Parathyroid adenoma (tissue), 2 donors: ENCODE measurements around the gene REG1B.

Source experiments
- H2AFZ ChIP-seq: fragments of 300-600 bp; sonication (generic); one replicate; pipeline ENCODE4 v1.7.0; 2017; ENCODE audit warnings: antibody characterized with exemption, mild to moderate bottlenecking
- H3K27ac ChIP-seq: fragments of 300-600 bp; sonication (generic); one replicate; pipeline ENCODE4 v1.7.0; 2017
- H3K27me3 ChIP-seq: fragments of 300-600 bp; sonication (generic); one replicate; pipeline ENCODE4 v1.7.0; 2017; ENCODE audit warnings: low read length; ENCODE audit not compliant: control insufficient read depth, insufficient read depth
- H3K36me3 ChIP-seq: fragments of 300-600 bp; sonication (generic); one replicate; pipeline ENCODE4 v1.7.0; 2017; ENCODE audit warnings: low read length; ENCODE audit not compliant: control insufficient read depth, insufficient read depth
- H3K4me1 ChIP-seq: fragments of 300-600 bp; sonication (generic); one replicate; pipeline ENCODE4 v1.7.0; 2017; ENCODE audit warnings: control low read depth
- H3K4me2 ChIP-seq: fragments of 300-600 bp; sonication (generic); one replicate; pipeline ENCODE4 v1.7.0; 2017; ENCODE audit warnings: low read length
- H3K4me3 ChIP-seq: fragments of 300-600 bp; sonication (generic); one replicate; pipeline ENCODE4 v1.7.0; 2017; ENCODE audit warnings: low read depth, low read length
- H3K79me2 ChIP-seq: fragments of 300-600 bp; sonication (generic); one replicate; pipeline ENCODE4 v1.7.0; 2017; ENCODE audit warnings: control low read depth
- H3K9ac ChIP-seq: fragments of 300-600 bp; sonication (generic); one replicate; pipeline ENCODE4 v1.7.0; 2017; ENCODE audit warnings: mild to moderate bottlenecking
- H3K9me3 ChIP-seq: fragments of 300-600 bp; sonication (generic); one replicate; pipeline ENCODE4 v1.7.0; 2017; ENCODE audit warnings: low read length; ENCODE audit not compliant: control insufficient read depth
- TF ChIP-seq, protein P1 (sequence below): fragments of 300-600 bp; sonication (generic); IDR thresholded peaks from one replicate; pipeline ENCODE4 v1.7.0; 2017; ENCODE audit warnings: antibody characterized with exemption, mild to moderate bottlenecking
- donor health status: primary hyperparathyroidism.

The REG1B gene, protein sequence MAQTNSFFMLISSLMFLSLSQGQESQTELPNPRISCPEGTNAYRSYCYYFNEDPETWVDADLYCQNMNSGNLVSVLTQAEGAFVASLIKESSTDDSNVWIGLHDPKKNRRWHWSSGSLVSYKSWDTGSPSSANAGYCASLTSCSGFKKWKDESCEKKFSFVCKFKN

GRCh38 chr2:79087785-79088364, at the start of gene REG1B:
REG1B (minus strand) TSS chr2:79087993; CDS start chr2:79087612, 381 bp downstream.
- Histone ChIP-seq H3K4me2 (no peak within 1 kb of the TSS), H3K4me1 (no peaks in the 10 kb centered on the region), H3K27me3 (no peaks in the 10 kb centered on the region), H3K36me3 (no peaks in the 10 kb centered on the region), H3K9me3 (no peaks in the 10 kb centered on the region), H3K79me2 (no peaks in the 10 kb centered on the region), H2AFZ (no peak within 1 kb of the TSS), H3K27ac (no peak within 1 kb of the TSS), H3K4me3 (no peak within 1 kb of the TSS), H3K9ac (no peak within 1 kb of the TSS)
- TF ChIP-seq, protein P1, sequence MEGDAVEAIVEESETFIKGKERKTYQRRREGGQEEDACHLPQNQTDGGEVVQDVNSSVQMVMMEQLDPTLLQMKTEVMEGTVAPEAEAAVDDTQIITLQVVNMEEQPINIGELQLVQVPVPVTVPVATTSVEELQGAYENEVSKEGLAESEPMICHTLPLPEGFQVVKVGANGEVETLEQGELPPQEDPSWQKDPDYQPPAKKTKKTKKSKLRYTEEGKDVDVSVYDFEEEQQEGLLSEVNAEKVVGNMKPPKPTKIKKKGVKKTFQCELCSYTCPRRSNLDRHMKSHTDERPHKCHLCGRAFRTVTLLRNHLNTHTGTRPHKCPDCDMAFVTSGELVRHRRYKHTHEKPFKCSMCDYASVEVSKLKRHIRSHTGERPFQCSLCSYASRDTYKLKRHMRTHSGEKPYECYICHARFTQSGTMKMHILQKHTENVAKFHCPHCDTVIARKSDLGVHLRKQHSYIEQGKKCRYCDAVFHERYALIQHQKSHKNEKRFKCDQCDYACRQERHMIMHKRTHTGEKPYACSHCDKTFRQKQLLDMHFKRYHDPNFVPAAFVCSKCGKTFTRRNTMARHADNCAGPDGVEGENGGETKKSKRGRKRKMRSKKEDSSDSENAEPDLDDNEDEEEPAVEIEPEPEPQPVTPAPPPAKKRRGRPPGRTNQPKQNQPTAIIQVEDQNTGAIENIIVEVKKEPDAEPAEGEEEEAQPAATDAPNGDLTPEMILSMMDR: no peak

DNA sequence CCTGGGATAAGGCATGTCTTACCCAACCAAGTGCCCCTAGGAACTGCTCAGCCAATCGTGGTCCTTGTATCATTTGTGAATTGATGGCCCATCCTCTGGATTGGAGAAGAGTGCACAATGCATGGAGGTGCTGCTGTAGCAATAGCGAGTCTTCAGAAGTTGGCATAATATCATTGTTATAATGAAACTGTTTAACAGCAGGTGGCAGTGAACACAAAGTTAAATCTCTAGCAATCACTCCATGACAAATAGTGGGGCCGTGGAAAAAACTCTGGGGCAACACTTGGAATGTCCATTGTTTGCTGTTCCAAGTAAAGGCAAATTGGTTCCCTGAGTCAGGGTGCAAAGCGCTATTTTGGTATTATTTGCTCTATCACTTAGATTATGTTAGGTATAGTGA, 43.9 kb upstream of the REG1B start:
- no peak overlapping the region for H3K27ac ChIP-seq
- H3K9ac ChIP-seq: no peak overlapping the region
- peak overlapping the region; percentile 38 for H2AFZ ChIP-seq
- H3K9me3 ChIP-seq: no peaks in the 10 kb centered on the region
- TF ChIP-seq, protein P1: peak; percentile 31
- H3K4me2 ChIP-seq: no peak overlapping the region
- H3K4me1 ChIP-seq: peaks cover 8% of the 10 kb centered on the region
- no peak overlapping the region for H3K4me3 ChIP-seq
- no peaks in the 10 kb centered on the region for H3K79me2 ChIP-seq
- H3K36me3 ChIP-seq: no peaks in the 10 kb centered on the region
- no peaks in the 10 kb centered on the region for H3K27me3 ChIP-seq

DNA sequence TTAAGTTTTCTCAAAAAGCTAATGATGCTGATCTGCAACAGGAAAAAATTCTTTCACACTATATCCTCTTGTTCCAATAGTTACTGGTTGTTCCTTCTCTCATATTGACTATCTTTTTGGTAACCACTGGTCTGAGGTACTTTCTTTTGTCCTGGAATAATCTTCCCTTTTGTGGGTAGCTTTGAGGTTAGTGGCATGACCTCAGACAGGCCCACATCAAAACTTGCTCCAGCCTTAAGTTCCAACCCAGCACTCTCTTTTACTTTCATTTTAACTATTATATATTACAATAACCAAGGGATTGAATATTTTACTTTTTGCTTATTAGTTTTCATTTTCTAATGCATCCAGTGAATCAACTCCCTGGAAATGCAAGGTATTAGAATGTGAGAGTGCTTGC, 42.0 kb upstream of the REG1B start:
- TF ChIP-seq, protein P1: no peak
- Histone ChIP-seq H3K4me3 (no peak overlapping the region), H3K9me3 (no peaks in the 10 kb centered on the region), H3K9ac (no peak overlapping the region), H3K4me1 (peaks cover 8% of the 10 kb centered on the region), H3K36me3 (no peaks in the 10 kb centered on the region), H3K4me2 (no peak overlapping the region), H3K79me2 (no peaks in the 10 kb centered on the region), H2AFZ (no peak overlapping the region), H3K27ac (no peak overlapping the region), H3K27me3 (no peaks in the 10 kb centered on the region)

GRCh38 chr2:79129260-79129659, 41.5 kb upstream of the REG1B start:
- H3K9ac ChIP-seq: no peak overlapping the region
- no peak overlapping the region for H3K4me2 ChIP-seq
- H3K4me3 ChIP-seq: no peak overlapping the region
- H3K36me3 ChIP-seq: no peaks in the 10 kb centered on the region
- no peaks in the 10 kb centered on the region for H3K27me3 ChIP-seq
- TF ChIP-seq, protein P1: no peak
- peaks cover 8% of the 10 kb centered on the region for H3K4me1 ChIP-seq
- no peaks in the 10 kb centered on the region for H3K9me3 ChIP-seq
- H2AFZ ChIP-seq: peak overlapping the region; percentile 23
- no peaks in the 10 kb centered on the region for H3K79me2 ChIP-seq
- H3K27ac ChIP-seq: no peak overlapping the region

GRCh38 chr2:79128406-79128805, 40.6 kb upstream of the REG1B start:
- no peaks in the 10 kb centered on the region for H3K27me3 ChIP-seq
- no peaks in the 10 kb centered on the region for H3K9me3 ChIP-seq
- no peak overlapping the region for H3K27ac ChIP-seq
- H3K9ac ChIP-seq: no peak overlapping the region
- H2AFZ ChIP-seq: no peak overlapping the region
- H3K36me3 ChIP-seq: no peaks in the 10 kb centered on the region
- H3K4me1 ChIP-seq: peaks cover 8% of the 10 kb centered on the region
- no peak overlapping the region for H3K4me3 ChIP-seq
- H3K4me2 ChIP-seq: no peak overlapping the region
- H3K79me2 ChIP-seq: no peaks in the 10 kb centered on the region
- TF ChIP-seq, protein P1: no peak
